Endothelial cell of umbilical vein (primary cell): Measurements from ENCODE around the gene VWA7. TPM values are rescaled to one million over a fixed set of nuclear protein-coding genes. Genes with fewer than 3 reads are reported as not detected.

Experiments used
- BruUV-seq: library from RNA; stranded (reverse); fragments of 400-500 nt; replicated peaks from 2 replicates; lab custom pipeline; 2021; lab: Mats Ljungman, UMichigan
- CTCF ChIA-PET: fragments of 300-600, 350-600 bp; sonication (Branson Sonifier 250); formaldehyde crosslinking; loops from one replicate; lab custom pipeline; 2021; ENCODE audit warnings: antibody characterized with exemption, inconsistent platforms; lab: Charles Lee
- POLR2A ChIA-PET: fragments of 300-600, 350-600 bp; sonication (Branson Sonifier 250); formaldehyde crosslinking; loops from one replicate; lab custom pipeline; 2021; ENCODE audit warnings: antibody characterized with exemption, inconsistent platforms; lab: Charles Lee
- DNase-seq: peaks from one replicate; pipeline ENCODE4 v3.0.0-alpha.2; 2011; ENCODE audit warnings: low read depth, low spot score
- FAIRE-seq: peaks from 2 replicates; lab custom pipeline; 2011; peaks lifted over from hg19 to GRCh38; lab: Jason Lieb, UNC
- H2AFZ ChIP-seq: 2 replicates; pipeline ENCODE4 v1.6.0; 2012; ENCODE audit warnings: low read depth, low read length, control low read depth, inconsistent platforms
- H3K27ac ChIP-seq: 2 replicates; pipeline ENCODE4 v1.5.1; 2011; ENCODE audit warnings: low read depth, mild to moderate bottlenecking, control low read depth, low read length, moderate library complexity; ENCODE audit not compliant: insufficient read depth
- H3K27me3 ChIP-seq, 2 experiments: 2 replicates each; pipeline versions ENCODE4 v1.6.0 to v1.6.1; 2011; ENCODE audit warnings: low read length in 2 of 2, mixed read lengths in 1 of 2; ENCODE audit not compliant: control insufficient read depth in 2 of 2, insufficient read depth in 2 of 2
- H3K36me3 ChIP-seq, 2 experiments: 2 replicates in 1 of 2; 3 replicates in 1 of 2; pipeline ENCODE4 v1.5.1; 2011; ENCODE audit warnings: low read length in 2 of 2, mild to moderate bottlenecking in 1 of 2, moderate library complexity in 1 of 2; ENCODE audit not compliant: control insufficient read depth in 2 of 2, insufficient read depth in 2 of 2; ENCODE audit errors: extremely low read depth in 1 of 2
- H3K4me1 ChIP-seq: 3 replicates; pipeline ENCODE4 v1.5.1; 2011; ENCODE audit warnings: mild to moderate bottlenecking, low read length; ENCODE audit not compliant: control insufficient read depth, insufficient read depth; ENCODE audit errors: extremely low read depth
- H3K4me2 ChIP-seq: 2 replicates; pipeline ENCODE4 v1.6.1; 2011; ENCODE audit warnings: low read length, control low read depth, mixed read lengths; ENCODE audit not compliant: insufficient read depth
- H3K4me3 ChIP-seq, 3 experiments: fragments of 200-600 bp in 1 of 3; sonication (generic), shearing (Covaris generic) in 1 of 3; replicated peaks in 1 of 3; 2 replicates each; pipeline ENCODE4 v1.5.1; 2011 to 2016; ENCODE audit warnings: control low read depth in 3 of 3, low read length in 3 of 3, mild to moderate bottlenecking in 2 of 3, inconsistent platforms in 1 of 3, low read depth in 1 of 3, moderate library complexity in 1 of 3; ENCODE audit not compliant: insufficient read depth in 1 of 3
- H3K79me2 ChIP-seq: 2 replicates; pipeline ENCODE4 v1.6.0; 2012; ENCODE audit warnings: low read length, inconsistent platforms; ENCODE audit not compliant: control insufficient read depth, insufficient read depth
- H3K9ac ChIP-seq: replicated peaks from 2 replicates; pipeline ENCODE3; 2011; ENCODE audit warnings: low read length, control low read depth; ENCODE audit not compliant: insufficient read depth; ENCODE audit errors: extremely low read depth
- H3K9me1 ChIP-seq: replicated peaks from 3 replicates; pipeline ENCODE4 v1.6.0; 2011; ENCODE audit warnings: mild to moderate bottlenecking, low read length; ENCODE audit not compliant: control insufficient read depth, insufficient read depth; ENCODE audit errors: extremely low read depth
- H3K9me3 ChIP-seq: replicated peaks from 2 replicates; pipeline ENCODE4 v1.5.1; 2012; ENCODE audit warnings: low read length, inconsistent platforms; ENCODE audit not compliant: control insufficient read depth, insufficient read depth
- H4K20me1 ChIP-seq: replicated peaks from 2 replicates; pipeline ENCODE3; 2011; ENCODE audit warnings: mild to moderate bottlenecking, low read length; ENCODE audit not compliant: control insufficient read depth, insufficient read depth; ENCODE audit errors: extremely low read depth
- EZH2 ChIP-seq: IDR thresholded peaks from 2 replicates; pipeline ENCODE4 v1.6.1; 2012; ENCODE audit warnings: borderline replicate concordance, low read depth, mild to moderate bottlenecking, moderate library complexity, low read length, inconsistent platforms; ENCODE audit not compliant: severe bottlenecking
- FOS ChIP-seq: IDR thresholded peaks from 2 replicates; pipeline ENCODE4 v1.6.1; 2011; ENCODE audit warnings: mild to moderate bottlenecking, low read length, moderate library complexity, borderline replicate concordance; ENCODE audit not compliant: insufficient read depth
- GATA2 ChIP-seq: IDR thresholded peaks from 2 replicates; pipeline ENCODE4 v1.7.0; 2011; ENCODE audit warnings: low read depth, mild to moderate bottlenecking, moderate library complexity, mixed read lengths, low read length; ENCODE audit not compliant: insufficient read length, insufficient read depth
- JUN ChIP-seq: IDR thresholded peaks from 2 replicates; pipeline ENCODE4 v1.6.1; 2011; ENCODE audit warnings: borderline replicate concordance, low read depth; ENCODE audit not compliant: insufficient read length, insufficient read depth
- MYC ChIP-seq: IDR thresholded peaks from one replicate; pipeline ENCODE4 v1.6.1; 2011; ENCODE audit warnings: mild to moderate bottlenecking, low read depth, low read length
- POLR2A ChIP-seq: IDR thresholded peaks from 2 replicates; pipeline ENCODE4 v1.6.1; 2012; ENCODE audit warnings: low read depth, mild to moderate bottlenecking, control low read depth, low read length
- POLR2AphosphoS5 ChIP-seq: IDR thresholded peaks from 2 replicates; pipeline ENCODE4 v1.6.1; 2012; ENCODE audit warnings: low read depth, mild to moderate bottlenecking, control low read depth, low read length, moderate library complexity; ENCODE audit not compliant: insufficient read depth
- dilution Hi-C: fragments of 300-500 bp; cut with MboI; formaldehyde crosslinking; loops from one replicate; pipeline ENCODE4 v1.15.0; 2019; ENCODE audit warnings: low sequenced_read_pairs; ENCODE audit not compliant: extremely low pct_ligation_motif_present
- intact Hi-C: fragments of 100-400 bp; cut with micrococcal nuclease; formaldehyde crosslinking; loops from one replicate; pipeline ENCODE4 v1.10.0; 2022
- polyA plus RNA-seq, 4 experiments: library from polyadenylated mRNA; depleted of rRNA in 3 of 4; stranded (reverse) in 3 of 4; unstranded in 1 of 4; fragments of >200 nt; gene quantifications; 2 replicates each; pipeline versions ENCODE4 v1.2.1 to v1.2.3, GENCODE V29; 2011 to 2012; ENCODE audit warnings: missing spikeins in 1 of 4
- total RNA-seq: library from RNA; stranded (reverse); gene quantifications from 2 replicates; pipeline ENCODE4 v1.2.3, GENCODE V29; 2021
- TF ChIP-seq, protein P1 (sequence below): IDR thresholded peaks from 2 replicates; pipeline ENCODE4 v1.6.1; 2011; ENCODE audit not compliant: insufficient read depth, insufficient read length
- TF ChIP-seq, protein P2 (sequence below), 2 donors: IDR thresholded peaks; 1 replicate in 1 of 2; 2 replicates in 1 of 2; pipeline ENCODE4 v1.5.1; 2011; ENCODE audit warnings: low read length in 2 of 2, mild to moderate bottlenecking in 2 of 2, moderate library complexity in 2 of 2, control low read depth in 1 of 2, inconsistent platforms in 1 of 2, low read depth in 1 of 2; ENCODE audit not compliant: insufficient read depth in 1 of 2; ENCODE audit errors: extremely low read depth in 1 of 2

The VWA7 gene
- total and polyA plus RNA-seq, 2 donors (not counting 3 experiments of a cell fraction or from before 2014, with no cell fraction given): 0.11 to 0.51 TPM

DNA sequence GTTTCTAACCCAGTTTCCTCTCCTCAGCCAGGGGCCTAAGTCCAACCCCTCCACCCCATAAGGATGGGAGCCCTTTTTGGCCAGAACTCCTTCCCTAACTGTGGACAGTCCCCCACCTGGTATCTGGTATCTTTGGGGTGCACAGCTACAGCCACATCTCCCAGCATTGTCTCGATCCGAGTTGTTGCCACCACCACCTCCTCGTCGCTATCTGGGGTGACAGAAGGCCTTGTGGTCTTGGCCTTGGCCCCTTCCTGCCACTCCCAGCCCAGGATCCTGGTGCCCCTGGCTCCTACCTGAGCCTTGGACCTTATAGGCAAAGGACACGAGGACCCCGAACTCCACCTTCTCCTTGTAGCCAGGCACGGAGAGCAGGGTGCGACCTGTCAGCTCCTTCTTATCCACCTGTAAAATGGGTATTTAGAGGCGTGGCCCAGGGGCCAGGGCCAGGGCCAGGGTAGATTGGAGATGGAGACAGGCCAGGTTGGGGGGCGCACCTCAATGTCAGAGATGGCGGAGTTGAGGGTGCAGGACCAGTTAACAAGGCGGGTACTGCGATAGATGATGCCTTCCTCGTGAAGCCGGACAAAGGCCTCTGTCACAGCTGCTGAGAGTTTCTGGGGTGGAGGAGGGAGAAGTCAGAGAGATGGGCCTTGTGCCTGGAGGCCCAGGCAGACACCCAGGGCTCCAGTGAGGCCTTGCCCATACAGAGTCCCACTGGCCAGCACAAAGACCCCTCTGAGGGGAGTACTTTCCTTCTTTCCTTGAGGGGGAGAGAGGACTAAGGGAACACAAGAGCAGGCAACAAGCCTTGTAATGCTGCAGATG lies 7.2 kb upstream of the VWA7 start:
- Histone ChIP-seq H3K27ac (no peak overlapping the region), H3K4me1 (no peaks in the 10 kb centered on the region), H3K27me3 (no peaks in the 10 kb centered on the region), H3K4me2 (no peak overlapping the region), H3K9me1 (no peaks in the 10 kb centered on the region), H4K20me1 (no peaks in the 10 kb centered on the region), H3K9me3 (no peaks in the 10 kb centered on the region), H3K9ac (no peak overlapping the region), H3K79me2 (peaks cover under 1% of the 10 kb centered on the region), H2AFZ (no peak overlapping the region), H3K4me3 (no peak overlapping the region), H3K36me3 (peaks cover 8 to 42% of the 10 kb centered on the region in 2 experiments)
- ChIA-PET POLR2A (no interaction called here), CTCF (interaction anchor here (1.3 to 1.8 kb wide), 2 partner anchors 14 to 55 kb away, joined by 3 to 7 read pairs; partner anchors contain the start of gene DDAH2)
- FAIRE-seq (no peak), DNase-seq (no peak)
- no peak for TF ChIP-seq JUN
- TF ChIP-seq EZH2: no peak
- TF ChIP-seq POLR2A: no peak
- TF ChIP-seq, protein P1, sequence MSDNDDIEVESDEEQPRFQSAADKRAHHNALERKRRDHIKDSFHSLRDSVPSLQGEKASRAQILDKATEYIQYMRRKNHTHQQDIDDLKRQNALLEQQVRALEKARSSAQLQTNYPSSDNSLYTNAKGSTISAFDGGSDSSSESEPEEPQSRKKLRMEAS: no peak
- no peak for TF ChIP-seq GATA2
- TF ChIP-seq POLR2AphosphoS5: no peak
- TF ChIP-seq FOS: no peak
- TF ChIP-seq, protein P2, sequence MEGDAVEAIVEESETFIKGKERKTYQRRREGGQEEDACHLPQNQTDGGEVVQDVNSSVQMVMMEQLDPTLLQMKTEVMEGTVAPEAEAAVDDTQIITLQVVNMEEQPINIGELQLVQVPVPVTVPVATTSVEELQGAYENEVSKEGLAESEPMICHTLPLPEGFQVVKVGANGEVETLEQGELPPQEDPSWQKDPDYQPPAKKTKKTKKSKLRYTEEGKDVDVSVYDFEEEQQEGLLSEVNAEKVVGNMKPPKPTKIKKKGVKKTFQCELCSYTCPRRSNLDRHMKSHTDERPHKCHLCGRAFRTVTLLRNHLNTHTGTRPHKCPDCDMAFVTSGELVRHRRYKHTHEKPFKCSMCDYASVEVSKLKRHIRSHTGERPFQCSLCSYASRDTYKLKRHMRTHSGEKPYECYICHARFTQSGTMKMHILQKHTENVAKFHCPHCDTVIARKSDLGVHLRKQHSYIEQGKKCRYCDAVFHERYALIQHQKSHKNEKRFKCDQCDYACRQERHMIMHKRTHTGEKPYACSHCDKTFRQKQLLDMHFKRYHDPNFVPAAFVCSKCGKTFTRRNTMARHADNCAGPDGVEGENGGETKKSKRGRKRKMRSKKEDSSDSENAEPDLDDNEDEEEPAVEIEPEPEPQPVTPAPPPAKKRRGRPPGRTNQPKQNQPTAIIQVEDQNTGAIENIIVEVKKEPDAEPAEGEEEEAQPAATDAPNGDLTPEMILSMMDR (IDR thresholded peaks at IDR 0.05; ENCODE audit: extremely low read depth in 1 of 2, insufficient read depth in 1 of 2, low read depth in 1 of 2, low read length in 2 of 2): no peak
- no peak for TF ChIP-seq MYC
- BruUV-seq: no TSS peak
- intact Hi-C loops (no loop called here), dilution Hi-C loops (no loop called here)
